HG02884 (cell line): ENCODE data around the gene CSTF1.

ENCODE experiments used
- ATAC-seq: cut with Tn5 transposase; IDR thresholded peaks from one replicate; pipeline ENCODE4 v1.9.1; 2021; ENCODE audit warnings: mild to moderate bottlenecking, moderate library complexity; ENCODE audit not compliant: unreplicated experiment

Gene CSTF1

DNA sequence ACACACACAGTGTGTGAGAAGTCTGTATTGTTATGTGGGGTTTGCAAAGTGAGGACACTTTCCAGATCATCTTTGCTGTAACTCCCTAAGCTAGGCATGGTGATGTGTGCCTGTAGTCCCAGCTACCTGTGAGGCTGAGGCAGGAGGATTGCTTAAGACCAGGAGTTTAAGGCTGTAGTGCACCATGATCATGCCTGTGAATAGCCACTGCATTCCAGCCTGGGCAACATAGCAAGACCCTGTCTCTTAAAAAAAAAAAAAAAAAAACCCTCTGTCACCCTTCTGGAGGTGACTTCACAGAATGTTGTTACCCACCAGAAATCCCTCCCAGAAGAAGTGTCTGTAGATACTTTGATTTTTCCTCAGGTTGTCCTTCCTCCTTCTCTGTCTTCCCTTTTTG, 34.5 kb downstream of the CSTF1 start:
- no peak for ATAC-seq

- no peak for ATAC-seq
Measured at GRCh38 chr20:56427797-56428196, 35.4 kb downstream of the CSTF1 start.

- ATAC-seq = no peak
Measured at GRCh38 chr20:56428410-56428809, 36.0 kb downstream of the CSTF1 start.

- ATAC-seq = no peak
Measured at GRCh38 chr20:56428881-56429280, 36.4 kb downstream of the CSTF1 start.

DNA sequence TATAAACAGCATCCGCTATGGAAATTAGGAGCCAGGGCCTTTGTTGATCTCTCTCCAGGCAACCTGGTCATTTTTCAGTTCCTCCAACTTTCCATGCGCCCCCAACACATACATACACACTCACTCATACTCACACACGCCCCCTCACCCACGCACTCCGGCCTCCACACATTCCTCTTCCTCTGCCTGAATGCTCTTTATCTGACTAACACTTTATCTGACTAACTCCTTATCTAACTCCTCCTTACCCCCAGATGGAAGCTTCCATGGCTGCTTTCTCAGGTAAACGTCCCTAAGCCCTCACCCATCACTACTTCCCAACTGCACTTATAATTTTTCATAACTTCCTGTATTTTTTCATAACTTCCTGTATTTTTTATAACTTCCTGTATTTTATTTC, 37.1 kb downstream of the CSTF1 start:
- no peak for ATAC-seq

DNA sequence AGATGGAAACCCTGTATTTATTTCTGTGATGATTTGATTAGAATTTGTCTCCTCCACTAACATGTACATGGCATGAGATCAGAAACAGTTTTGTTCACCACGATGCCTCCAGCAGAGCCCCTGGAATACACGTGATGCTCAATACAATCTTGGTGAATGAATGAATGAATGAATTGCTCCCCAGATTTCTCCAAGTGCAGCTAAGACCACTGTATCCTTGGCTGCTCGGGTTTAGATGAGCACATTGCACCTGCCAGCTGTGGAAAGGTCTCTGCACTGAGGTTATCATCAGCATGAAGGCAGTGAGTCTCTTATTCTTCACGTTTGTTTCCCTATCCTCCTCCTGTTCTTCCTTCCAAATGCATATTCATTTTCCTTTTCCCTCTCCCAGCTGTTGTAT, 37.5 kb downstream of the CSTF1 start:
- no peak for ATAC-seq

DNA sequence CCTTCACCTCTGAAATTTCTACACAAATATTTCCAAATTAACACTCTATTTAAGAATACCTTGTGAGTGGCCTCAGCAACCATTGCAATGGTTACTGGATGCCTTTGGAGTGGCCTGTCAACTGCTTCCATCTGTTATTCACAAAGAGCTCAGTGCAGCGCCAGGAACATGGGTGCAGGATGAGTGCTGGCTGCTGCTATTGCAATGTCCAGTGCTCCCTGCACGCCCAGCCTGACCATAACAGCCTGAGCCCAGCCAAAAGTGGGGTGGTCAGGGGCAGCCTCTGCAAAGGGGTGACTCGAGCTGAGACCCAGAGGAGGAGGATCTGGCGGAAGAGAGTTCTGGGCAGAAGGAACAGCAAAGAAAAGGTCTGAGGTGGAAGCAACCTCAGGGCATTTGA, 38.0 kb downstream of the CSTF1 start:
- no peak for ATAC-seq

GRCh38 chr20:56430957-56431356, 38.5 kb downstream of the CSTF1 start:
- no peak for ATAC-seq

- no peak for ATAC-seq
Measured at GRCh38 chr20:56431471-56431870, 39.0 kb downstream of the CSTF1 start.

DNA sequence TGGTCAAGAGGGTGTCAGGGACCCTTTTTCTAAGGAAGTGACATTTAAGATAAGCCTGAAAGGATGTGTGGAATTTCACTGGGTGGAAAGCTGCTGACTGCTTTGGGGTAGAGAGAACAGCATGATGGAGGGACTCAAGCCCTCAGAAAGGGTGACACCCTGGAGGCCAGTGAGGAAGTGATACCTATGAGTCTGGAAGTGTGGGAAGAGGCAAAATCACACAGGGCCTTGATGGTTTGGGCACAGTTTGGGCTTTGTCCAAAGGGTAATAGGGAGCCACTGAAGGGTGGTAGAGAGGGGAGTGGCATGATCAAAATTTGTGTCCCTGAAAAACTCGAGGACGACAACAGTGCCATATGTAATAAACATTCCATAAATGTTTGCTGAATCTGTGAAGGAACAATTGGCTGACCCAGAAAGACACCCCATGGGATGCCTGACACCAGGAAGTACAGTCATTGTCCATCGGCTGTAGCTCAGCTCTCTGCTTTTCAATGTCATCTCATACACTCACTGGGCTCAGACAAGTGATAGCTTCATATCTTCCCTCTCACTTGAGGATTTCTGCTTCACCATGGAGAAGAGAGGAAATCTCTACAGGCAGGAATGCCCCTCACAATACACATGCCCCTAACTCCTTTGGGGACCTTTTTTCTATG, 40.9 kb downstream of the CSTF1 start:
- no peak for ATAC-seq

- no peak for ATAC-seq
Measured at GRCh38 chr20:56433880-56434255, 41.4 kb downstream of the CSTF1 start.

GRCh38 chr20:56437196-56437960, 44.9 kb downstream of the CSTF1 start:
- no peak for ATAC-seq

- no peak for ATAC-seq
Measured at GRCh38 chr20:56438284-56438683, 45.8 kb downstream of the CSTF1 start.

- no peak for ATAC-seq
Measured at GRCh38 chr20:56439771-56440291, 47.4 kb downstream of the CSTF1 start.

DNA sequence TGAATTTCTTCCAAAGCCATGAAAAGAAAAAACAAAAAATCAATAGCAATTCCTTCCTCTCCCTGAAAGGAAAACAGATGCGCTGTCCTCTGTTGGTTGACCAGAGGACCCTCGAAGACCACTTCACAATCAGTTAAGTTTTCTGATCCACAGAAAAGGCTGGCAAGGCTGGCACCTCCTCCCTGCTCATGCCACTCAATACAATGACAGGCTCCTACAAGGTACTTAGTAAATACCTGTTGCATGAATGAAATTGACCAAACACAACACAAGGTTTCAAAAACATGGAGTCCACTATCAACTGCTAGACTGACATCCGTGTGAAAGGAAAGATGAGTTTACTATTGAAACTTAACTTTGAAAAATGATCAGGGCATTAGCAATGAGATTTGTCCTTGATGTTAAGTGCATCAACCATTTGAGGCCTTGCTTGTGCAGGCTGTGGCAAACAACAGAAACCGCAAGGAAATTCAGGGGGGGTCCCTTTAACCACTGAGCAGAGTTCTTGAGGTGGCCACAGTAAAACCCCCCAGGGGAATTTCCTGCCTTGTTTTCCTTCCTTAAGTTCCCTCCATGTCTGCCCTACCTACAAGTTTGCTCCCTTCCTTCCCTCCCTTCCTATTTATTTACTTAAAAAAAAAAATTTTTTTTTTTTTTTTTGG, 48.0 kb downstream of the CSTF1 start:
- ATAC-seq = peak; percentile 74

- ATAC-seq = no peak
Measured at GRCh38 chr20:56442389-56443365, 50.2 kb downstream of the CSTF1 start.

- ATAC-seq = no peak
Measured at GRCh38 chr20:56443654-56444540, 51.5 kb downstream of the CSTF1 start.

- no peak for ATAC-seq
Measured at GRCh38 chr20:56445130-56445529, 52.7 kb downstream of the CSTF1 start.

DNA sequence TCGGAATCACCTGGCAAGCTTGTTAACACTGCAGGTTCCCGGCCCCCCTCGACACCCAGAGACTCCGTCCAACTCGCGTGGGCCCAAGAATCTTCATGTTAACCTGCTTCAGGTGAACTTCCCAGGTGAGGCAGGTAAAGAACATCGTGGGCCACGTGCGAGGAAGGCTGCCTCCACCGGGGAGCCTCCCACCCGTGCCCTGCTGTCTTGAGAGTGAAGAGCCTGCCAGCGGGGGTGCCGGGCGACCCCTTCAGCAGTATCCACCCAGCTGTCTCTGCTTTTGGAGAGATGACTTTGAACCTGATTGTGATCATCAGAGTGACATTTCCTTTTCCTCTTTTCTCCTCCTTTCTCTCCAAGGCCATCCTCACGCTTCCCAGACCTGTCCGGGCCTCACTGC, 53.1 kb downstream of the CSTF1 start:
- ATAC-seq = no peak

GRCh38 chr20:56447227-56447626, 54.8 kb downstream of the CSTF1 start:
- no peak for ATAC-seq
